Activated CD4-positive, alpha-beta T cell treated with anti-CD3 and anti-CD28 coated beads for 1 hour (primary cell): ENCODE results near the gene SAPCD2.

Experiments used
- DNase-seq: peaks from one replicate; pipeline ENCODE4 v3.0.0-alpha.2; 2020

The SAPCD2 gene

GRCh38 chr9:137014166-137014565 is 56.2 kb downstream of the SAPCD2 start:
- no peak for DNase-seq

- DNase-seq = no peak
Observed at GRCh38 chr9:137013571-137013940, 56.8 kb downstream of the SAPCD2 start.

- no peak for DNase-seq
Observed at GRCh38 chr9:137012694-137013570, 57.4 kb downstream of the SAPCD2 start.
